ENCODE measurements around the gene WDFY4.
A peak's percentile ranks its signal among the peaks of the same experiment; 100 is the strongest.

Gene WDFY4

DNA sequence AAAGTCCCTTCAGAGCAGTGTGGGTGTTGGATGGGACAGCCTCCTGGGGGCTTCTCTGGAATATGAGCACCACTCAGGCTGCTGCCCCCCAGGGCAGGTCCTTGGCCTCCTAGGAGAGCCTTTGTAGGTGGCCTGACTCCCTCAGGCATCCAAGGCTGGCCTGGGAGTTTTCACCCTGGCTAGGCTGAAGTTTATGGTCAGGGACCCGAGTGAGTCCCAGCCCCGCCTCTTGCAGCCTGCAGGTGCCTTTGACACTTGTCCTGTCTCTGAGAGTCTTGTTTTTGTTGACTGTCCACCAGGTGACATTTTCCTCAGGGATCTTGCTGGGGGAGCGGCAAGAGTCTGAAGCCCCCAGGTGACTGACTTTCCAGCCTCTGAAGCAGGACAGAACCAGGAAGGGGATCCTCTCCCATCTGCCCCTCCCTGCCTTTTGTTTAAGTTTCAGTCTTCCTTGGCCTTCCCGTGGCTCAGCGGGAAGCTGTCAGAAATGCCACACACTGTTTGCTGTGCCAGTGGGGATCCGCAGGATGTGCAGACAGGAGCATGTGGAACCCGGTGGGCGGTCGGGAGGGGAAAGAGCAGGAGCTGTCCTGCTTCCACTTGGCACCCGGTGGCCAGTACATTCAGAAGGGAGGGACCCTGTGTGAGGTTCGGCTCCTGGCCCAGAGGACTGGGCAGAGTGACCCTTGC, 195.5 kb downstream of the WDFY4 start:
- DNase-seq (ENCODE audit: low spot score), result no peak

DNA sequence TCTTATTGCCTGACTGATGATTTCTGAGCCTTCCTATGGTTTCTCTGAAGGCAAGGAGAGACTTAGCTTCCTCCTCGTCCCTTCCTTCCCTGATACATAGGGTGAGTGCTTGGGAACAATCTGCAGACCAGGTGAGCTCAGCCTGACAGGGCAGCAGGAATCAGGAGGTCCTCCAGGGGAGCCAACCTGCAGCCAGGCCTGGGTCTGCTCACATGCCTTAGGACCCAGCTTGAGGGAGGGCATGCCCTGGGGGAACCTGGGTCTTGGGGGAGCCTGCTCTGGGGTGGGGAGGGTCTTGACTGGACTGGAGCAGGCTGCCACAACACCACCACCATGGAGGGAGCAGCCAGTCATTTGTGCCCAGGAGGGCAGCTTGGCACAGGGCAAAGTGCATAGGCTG, 197.3 kb downstream of the WDFY4 start:
- no peak for DNase-seq (ENCODE audit: low spot score)

DNA sequence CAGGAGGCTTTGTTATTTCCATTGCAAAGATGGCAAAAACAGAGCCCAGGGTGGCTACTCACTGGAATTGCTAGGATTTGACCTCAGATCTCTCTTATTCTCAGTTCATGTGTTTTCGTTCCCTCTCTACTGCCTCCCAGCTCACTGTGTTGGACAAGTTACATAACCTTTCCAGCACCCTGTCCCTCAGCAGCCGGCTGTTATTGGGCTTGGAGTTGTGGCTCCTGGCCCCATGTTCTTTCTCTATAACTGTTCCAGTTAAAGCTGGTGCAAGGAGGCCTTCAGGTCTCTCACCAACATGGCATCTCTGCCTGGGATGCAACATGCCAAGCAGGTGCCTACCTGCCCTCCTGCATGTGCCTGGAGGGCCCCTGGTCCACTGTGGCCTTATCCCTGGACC, 198.2 kb downstream of the WDFY4 start:
- DNase-seq (ENCODE audit: low spot score), result no peak

DNA sequence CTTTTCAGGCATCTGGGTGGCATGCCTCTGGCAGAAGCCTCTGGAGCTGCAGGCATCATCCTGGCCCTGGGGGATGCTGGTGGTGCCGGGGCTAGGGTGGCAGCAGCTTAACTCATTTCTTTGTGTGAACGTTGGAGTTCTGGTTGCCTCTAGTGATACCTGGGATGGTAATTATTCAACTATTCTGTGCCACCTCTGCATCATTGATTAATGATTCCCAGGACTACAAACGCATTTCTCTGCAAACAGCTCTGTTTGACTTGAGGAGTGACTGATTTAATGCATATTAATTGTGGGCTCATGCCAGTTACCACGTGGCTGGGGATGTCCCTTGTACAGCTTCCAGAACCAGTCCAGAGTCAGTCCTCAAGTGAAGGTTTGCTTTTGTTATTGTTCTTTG, 199.0 kb downstream of the WDFY4 start:
- no peak for DNase-seq (ENCODE audit: low spot score)

DNA sequence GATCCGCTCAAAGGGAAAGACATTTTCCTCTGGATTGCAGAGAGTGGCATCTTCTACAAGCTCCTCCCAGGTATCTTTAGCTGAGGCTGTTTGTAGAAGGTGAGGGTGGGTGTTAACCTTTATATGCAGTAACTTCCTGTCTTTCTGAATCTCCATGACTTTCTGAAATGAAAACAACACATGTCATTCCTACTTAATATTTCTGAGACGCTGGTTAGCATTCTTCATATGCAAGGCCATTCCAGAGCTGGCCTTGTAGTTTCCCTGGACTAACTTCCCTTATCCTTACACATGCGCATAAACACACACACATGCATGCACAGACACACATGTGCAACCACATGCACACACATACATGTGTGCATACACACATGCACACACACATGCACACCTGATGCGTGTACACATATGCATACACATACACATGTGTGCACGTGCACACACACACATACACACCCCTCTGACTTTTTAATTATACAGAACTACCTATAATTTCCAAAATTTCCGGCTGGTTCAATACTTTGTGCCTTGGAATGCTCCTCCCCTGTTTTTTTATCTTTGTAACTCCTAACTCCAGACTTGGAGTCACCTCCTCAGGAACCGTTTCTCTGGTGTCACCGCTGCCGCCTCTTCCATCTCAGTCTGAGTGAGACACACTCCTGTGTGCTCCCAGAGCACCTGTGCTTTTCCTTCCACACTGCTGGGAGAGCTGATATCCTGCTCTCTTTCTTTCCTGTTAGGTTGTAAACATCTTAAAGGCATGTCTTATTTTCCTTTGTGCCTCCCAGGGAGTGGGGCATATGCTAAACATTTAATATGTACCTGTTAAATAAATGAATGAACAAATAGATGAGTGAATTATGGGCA, 199.7 kb downstream of the WDFY4 start:
- DNase-seq (ENCODE audit: low spot score), result no peak

DNA sequence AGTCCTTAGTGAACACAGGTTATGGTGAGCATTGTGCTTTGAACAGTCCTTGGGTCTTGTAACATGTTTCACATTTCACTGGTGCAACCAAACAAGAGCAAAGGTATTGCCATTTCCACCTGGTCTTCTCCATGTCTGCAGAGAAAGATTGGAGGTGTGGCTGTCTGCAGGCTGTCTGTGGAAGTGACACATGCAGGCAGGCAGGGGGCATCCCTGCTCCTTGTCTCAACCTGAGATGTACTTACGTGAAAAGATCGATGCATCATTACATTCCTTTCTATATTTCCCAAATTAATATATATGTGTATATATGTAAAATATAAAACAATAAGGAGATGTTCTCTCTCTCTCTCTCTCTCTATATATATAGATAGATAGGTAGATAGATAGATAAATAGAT, 200.7 kb downstream of the WDFY4 start:
- peak; percentile 17 for DNase-seq (ENCODE audit: low spot score)

DNA sequence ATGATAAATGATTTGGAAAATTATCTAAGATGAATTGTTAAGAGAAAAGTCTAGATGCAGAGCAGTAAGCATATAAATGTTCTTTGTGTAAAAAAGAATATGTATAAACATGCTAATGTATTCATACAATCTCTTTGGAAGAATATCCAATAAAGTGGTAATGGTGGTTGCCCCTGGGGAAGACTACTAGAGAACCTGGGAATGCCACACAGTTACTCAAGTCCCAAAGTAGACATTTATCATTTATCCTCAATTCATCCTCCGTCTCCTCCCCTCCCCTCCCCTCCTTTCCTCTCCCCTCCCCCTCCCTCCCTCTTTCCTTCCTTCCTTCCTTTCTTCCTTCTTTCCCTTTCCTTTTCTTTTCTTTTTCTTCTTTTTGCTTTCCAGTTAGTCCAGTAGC, 203.3 kb downstream of the WDFY4 start:
- no peak for DNase-seq (ENCODE audit: low spot score)

DNA sequence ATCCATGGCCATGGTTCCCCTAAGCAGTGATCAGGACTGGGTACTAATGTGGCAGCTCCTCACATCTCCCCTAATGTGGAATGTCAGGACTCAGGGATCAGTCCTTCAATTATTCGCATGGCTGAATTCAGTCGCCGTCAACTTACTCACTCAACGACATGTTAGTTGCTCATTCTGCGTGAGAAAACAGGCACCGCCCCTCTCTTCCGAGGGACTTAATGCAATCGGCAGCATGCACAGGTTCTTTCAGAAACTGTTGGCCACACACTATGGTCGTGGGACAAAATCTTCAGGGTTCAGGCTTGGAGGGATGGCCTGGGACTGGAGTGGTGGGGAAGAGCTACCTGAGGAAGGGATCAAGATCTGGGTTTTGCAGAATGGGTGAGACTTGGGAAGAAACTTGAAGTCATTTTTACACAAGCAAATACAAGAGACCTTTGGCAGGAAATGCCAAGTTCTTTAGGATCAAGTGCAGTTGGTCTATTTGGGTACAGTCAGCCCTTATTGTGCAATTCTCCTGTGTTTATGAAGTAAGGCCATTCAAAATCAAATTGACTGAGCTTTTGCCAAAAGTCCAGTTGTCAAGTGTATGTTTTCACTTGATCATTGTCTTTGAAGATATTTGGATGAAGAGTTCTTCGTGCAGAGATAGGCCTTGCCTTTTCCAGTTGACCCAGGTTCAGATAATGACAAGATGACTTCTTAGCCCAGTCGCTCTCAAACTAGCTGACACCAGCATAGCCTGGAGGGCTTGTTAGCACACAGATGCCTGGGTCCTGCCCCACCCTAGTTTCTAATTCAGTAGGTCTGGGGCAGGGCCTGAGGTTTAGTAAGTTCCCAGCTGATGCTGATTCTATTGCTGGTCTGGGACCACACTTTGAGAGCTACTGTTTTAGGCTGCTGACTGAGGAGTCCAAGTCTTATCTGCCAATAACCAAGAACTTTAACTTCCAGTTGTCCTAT, 206.5 kb downstream of the WDFY4 start:
- DNase-seq (ENCODE audit: low spot score), result no peak

DNA sequence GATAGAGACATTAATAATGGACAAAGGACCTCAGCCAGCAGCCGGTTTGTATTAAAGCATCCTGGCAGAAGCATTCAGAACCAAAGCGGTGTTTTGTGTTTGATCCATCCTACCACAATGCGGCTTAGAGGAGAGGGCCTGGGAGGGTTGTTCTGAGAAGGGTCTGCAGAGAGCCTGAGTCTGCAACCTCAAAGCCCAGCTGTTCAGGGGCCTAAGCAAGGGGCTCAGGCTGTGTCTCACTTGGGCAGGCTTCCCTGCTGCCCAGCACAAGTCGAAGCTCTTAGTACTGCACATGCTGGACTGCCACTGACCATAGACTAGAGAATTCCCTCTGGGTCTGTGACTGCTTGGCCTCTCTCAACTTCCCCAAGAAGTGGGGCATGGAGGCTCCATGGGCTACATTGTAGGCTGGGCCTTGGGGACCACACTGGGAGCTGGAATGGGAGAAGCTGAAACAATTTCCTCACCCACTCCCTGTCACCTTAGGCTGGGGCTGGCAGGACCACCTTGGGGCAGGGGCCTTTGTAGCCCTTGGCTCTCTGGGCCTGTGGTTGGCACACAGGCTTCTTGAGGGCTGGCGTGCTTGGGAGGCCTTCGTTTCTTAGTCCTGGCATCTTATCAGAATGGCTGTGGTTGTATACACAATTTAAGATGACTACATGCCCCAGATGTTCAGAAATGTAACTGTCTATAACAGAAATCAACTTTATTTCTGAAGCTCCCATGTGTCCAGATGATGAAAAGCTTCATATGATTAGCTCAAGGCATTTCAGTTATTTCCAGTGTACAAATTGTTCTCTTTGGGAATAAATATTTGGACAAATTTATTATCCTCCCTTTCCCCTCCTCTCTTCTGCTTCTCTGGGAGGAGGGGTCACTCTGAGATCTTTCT, 210.5 kb downstream of the WDFY4 start:
- peak; percentile 19 for DNase-seq (ENCODE audit: low spot score)

DNA sequence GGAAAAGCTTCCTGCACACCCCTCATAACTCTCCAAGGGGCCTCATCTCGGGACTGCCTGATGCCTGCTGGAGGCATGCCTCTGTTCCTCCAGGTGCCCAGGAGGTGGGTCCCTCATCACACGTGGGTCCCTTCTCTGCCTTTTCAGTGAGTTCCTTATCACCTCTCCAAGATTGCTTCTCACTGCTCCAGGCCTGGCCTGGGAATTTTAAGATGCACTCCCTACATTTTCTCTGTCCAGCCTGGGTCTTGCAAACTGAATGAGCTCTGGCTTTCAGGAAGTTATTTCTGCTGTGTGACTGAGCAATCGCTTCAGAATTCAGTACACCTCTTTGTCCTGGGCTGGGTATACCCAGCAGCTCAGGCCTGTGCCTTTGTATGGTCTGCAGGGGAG, 211.1 kb downstream of the WDFY4 start:
- no peak for DNase-seq (ENCODE audit: low spot score)

DNA sequence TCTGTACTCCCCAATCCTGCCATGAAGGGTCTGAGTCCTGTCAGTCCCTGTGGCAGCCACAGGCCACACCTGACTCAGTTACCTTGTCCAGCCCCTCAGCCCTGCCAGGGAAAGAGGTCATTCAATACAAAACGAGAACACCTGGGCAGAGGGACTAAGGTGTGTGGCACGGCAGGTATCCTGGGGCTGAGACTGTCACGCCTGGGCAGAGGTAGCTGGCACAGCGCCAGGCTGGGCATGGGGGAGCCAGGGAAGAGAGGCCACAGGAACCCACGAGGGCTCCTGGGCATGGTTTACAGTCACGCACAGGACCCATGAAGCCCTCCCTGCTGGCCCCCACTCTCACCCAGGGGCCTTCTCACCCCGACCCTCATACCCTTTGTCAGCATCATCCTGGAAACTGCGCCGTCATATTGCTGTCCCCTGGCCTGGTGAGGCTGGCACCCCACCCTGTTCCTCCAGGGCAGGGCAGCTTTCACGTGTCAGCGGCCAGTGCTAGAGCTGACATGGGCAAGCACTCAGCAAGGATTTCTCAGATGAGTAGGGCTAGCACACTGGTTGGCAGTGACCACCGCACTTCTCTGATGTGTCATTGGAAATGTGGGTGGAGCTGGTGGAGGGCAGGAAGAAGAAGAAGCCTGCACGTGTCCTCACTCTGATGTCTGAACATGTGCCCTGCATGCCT, 212.2 kb downstream of the WDFY4 start:
- DNase-seq (ENCODE audit: low spot score), result peak; percentile 83

DNA sequence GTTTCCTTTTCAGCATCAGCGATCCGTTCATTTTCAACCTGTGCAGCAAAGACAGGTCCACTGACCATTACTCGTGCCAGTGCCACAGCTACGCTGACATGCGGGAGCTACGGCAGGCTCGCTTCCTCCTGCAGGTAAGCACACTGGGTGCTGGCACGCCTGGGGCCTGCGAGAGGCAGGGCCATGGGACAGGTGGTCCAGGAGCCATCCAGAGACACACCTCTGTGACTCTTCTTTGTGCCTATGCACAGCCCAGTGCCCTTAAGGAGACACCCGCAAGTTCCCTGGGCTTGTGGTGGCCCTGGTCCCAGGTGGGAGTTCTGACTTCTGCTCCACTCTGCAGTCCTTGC, 212.7 kb downstream of the WDFY4 start:
- DNase-seq (ENCODE audit: low spot score), result no peak

DNA sequence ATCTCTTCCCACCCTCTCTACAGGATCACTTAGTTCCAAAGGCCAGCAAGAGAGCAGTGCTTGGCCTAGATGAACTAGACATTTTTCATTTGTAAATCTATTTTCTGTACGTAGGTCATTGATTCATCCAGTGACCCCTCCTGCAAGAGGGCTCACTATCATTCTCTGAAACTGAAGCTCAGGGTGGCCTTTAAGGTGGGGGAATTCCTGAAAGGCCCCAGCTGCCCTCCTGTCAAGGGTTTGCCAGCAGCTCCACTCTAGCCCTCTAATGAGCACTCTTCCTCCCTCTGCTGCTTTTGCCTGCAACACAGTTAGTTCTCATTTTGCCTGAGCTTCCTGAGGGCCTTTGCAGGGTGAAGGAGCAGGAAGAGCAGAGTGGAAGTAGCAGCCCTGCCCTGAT, 213.8 kb downstream of the WDFY4 start:
- no peak for DNase-seq (ENCODE audit: low spot score)

DNA sequence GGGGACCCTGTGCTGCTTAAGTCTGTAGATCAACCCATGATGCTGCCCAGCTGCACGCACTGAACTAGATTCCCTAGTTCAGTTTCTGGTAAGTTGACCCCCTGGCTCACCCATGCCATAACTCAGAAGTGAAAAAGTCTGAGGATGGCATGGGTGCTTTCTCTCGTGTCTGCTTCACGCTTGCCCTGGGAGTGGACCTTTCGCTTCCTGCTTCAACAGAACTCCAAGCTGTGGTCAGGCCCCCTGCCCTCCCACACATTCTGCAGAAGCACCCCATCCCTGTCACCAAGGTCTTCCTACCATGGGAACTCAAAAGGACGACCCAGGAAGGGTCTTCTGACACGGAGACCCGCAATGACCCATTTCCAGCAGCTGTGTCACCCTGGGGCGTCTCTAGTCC, 215.1 kb downstream of the WDFY4 start:
- no peak for DNase-seq (ENCODE audit: low spot score)

DNA sequence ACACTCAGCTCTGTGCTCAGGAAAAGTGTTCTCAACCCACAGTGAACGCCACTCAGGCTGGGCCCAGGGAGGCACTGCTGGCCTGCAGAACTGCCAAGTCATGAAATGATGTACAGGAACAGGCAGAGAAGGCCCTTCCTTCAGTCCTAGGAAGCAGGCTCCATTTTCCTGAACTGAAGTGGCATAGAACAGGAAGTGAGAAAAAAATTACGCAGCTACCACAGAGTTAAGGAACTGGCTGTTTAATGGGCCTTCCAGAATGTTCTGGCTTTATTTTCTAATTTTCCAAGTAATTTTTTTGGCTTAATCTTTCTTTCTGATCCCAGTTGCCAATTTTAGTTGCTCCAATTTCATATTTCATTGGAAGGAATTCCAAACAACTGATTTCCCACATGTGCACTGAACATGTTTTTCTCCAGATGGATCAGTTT, 215.7 kb downstream of the WDFY4 start:
- no peak for DNase-seq (ENCODE audit: low spot score)

DNA sequence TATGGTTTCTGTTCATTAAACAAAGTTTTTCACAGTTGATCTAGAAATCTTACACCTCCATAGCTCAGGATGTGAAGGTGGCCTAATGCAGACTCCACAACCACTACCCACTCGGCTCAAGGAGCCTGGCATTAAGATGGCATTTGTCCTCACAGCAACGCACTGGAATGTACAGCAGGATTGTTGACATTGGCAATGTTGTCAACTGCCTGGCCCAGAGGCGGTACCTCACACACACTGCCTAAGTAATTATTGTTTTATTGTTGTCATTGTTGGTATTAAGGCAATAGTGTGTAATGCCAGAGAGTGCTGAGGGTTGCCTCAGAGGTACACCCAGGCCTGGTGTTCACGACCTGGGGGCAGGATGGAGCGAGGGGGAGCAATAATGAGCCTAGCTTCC, 216.6 kb downstream of the WDFY4 start:
- DNase-seq (ENCODE audit: low spot score), result no peak

DNA sequence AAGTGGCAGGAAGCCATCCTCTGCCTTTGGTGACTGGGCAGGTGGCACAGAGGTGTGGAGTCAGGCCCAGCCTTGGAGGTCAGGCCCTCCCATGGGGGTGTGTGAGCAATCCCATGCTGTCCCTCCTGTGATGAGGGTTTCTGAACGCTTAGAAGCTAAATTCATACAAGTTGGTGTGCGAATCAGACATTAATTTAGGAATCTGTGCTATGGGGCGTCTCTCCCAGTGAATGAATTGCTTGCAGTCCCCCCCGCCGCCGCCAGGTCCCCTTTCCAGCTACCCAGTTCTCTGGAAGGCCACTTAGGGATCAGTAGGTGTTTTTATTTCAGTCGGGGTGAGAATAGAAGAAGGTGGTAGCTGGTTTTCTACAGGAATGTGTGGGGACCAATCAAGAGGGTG, 217.4 kb downstream of the WDFY4 start:
- DNase-seq (ENCODE audit: low spot score), result no peak

DNA sequence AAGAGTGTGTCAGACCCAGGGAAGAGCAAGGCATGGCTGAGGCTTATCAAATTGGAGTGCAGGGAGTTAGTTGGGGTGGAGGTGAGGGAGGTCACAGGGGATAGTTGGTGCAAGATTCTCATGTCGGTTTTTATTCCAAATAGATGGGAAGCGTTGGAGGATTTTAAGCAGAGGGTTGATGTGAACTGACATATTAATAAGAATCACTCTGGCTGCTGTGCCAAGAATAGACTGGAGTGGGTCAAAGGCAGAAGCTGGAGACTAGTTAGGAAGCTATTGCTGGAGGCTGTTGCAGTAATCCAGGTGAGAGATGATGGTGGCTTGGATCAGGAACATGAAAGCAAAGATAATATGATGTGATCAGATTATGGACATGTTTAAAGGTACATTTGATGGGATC, 218.5 kb downstream of the WDFY4 start:
- no peak for DNase-seq (ENCODE audit: low spot score)

DNA sequence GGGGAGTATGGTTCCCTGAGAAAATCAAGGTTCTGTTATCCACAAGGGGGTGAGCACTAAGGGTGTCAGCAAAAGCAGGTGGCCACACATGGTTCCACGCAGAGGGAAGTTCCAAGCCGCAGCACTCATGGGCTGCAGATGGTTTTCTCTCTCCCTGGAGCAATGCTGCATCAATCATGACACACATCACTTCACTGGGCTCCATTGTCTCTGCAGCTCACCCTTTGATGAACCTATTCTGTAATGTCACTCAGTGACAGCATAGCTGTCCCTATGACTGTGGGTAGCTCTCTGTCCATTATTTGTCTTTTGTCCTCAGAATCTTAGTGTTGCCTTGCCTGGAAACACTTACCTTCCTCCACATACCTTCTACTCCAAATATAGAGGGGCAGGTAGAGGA, 220.2 kb downstream of the WDFY4 start:
- no peak for DNase-seq (ENCODE audit: low spot score)

DNA sequence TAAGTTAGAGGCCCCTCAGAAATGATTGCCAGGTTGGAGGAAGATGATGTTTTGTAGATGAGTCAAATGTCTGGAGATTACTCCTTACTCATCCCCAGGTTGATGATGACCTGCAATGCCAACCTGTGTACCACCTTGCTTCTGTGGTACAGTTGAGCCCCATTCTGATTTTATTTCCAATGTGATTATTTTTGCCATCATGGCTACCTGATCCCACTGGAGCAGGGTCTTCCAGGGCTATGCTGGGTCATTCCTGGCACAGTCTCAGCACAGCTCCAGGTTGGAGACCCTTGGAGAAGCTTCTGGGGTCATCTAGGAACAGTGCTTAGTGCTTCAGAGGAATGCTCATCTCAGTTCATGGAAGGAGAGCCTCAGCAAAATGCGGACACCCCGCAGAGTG, 220.6 kb downstream of the WDFY4 start:
- no peak for DNase-seq (ENCODE audit: low spot score)

DNA sequence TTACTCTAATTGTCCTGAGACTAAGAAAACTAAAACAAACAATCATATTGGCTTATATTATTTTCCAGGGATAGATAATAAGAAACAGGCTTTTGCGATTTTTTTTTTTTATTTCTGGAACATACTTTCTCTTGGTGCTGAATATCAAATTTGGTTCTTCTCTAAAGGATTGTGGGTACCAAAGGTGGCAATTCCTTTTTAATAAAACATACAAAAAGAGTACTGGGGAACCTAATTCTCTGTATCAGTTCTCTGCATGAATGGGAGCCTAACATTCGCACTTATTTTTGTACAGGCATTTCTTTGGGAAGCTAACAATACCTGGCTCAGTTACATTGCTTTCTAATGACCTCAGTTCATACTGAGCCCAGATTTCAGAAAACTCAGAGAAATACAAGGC, 222.2 kb downstream of the WDFY4 start:
- no peak for DNase-seq (ENCODE audit: low spot score)
